WTC11 (cell line): Measurements from ENCODE around the gene GAREM2. TPM values are rescaled to one million over a fixed set of nuclear protein-coding genes. Genes with fewer than 3 reads are reported as not detected.

ENCODE experiments used
- ATAC-seq: fragments of 200-7000 bp; cut with Tn5 transposase; 2 replicates; pipeline ENCODE4 v1.10.0; 2021; ENCODE audit warnings: mild to moderate bottlenecking, moderate library complexity
- Bru-seq: library from RNA; stranded (reverse); fragments of 400-500 nt; gene quantifications from one replicate; lab custom pipeline; 2021; lab: Mats Ljungman, UMichigan
- CTCF ChIA-PET: fragments of 300-600 bp; sonication (Branson Sonifier 250); formaldehyde crosslinking; loops from one replicate; lab custom pipeline; 2021; ENCODE audit warnings: antibody characterized with exemption; lab: Charles Lee
- POLR2A ChIA-PET: fragments of 350-600 bp; sonication (Branson Sonifier 250); formaldehyde crosslinking; loops from one replicate; lab custom pipeline; 2021; ENCODE audit warnings: antibody characterized with exemption; lab: Charles Lee
- DNase-seq: peaks from one replicate; pipeline ENCODE4 v3.0.0; 2021; ENCODE audit warnings: low spot score
- H3K27ac Mint-ChIP-seq: 2 replicates; pipeline ENCODE4 v1.8.0; 2021; ENCODE audit warnings: mixed read lengths
- H3K27me3 Mint-ChIP-seq: 2 replicates; pipeline ENCODE4 v1.8.0; 2021; ENCODE audit warnings: low read depth, mild to moderate bottlenecking, moderate library complexity, mixed read lengths
- H3K36me3 Mint-ChIP-seq: 2 replicates; pipeline ENCODE4 v1.8.0; 2021; ENCODE audit warnings: mixed read lengths
- H3K4me1 Mint-ChIP-seq: 2 replicates; pipeline ENCODE4 v1.8.0; 2022; ENCODE audit warnings: mixed read lengths
- H3K4me3 Mint-ChIP-seq: 2 replicates; pipeline ENCODE4 v1.8.0; 2021; ENCODE audit warnings: mild to moderate bottlenecking, moderate library complexity, mixed read lengths
- H3K9me3 Mint-ChIP-seq: 2 replicates; pipeline ENCODE4 v1.8.0; 2021; ENCODE audit warnings: mixed read lengths
- EMX1 ChIP-seq: fragments of 250-450 bp; sonication (Bioruptor Pico); IDR thresholded peaks from 2 replicates; pipeline ENCODE4 v1.8.0; 2021; ENCODE audit warnings: mild to moderate bottlenecking
- ETV6 ChIP-seq: sonication (generic); formaldehyde crosslinking; IDR thresholded peaks from 2 replicates; pipeline ENCODE4 v1.8.1; 2022; ENCODE audit warnings: mild to moderate bottlenecking, missing genetic modification reagents
- FOXJ3 ChIP-seq: sonication (generic); formaldehyde crosslinking; IDR thresholded peaks from 2 replicates; pipeline ENCODE4 v1.9.0; 2021; ENCODE audit warnings: missing genetic modification reagents, mild to moderate bottlenecking, borderline replicate concordance
- IRF2 ChIP-seq: sonication (generic); formaldehyde crosslinking; IDR thresholded peaks from 2 replicates; pipeline ENCODE4 v1.8.0; 2022; ENCODE audit warnings: low read depth, missing genetic modification reagents, borderline replicate concordance
- KAT7 ChIP-seq: sonication (generic); formaldehyde crosslinking; IDR thresholded peaks from 2 replicates; pipeline ENCODE4 v1.8.1; 2023; ENCODE audit warnings: missing genetic modification reagents, mild to moderate bottlenecking, borderline replicate concordance
- NR2C2 ChIP-seq: sonication (generic); formaldehyde crosslinking; IDR thresholded peaks from 2 replicates; pipeline ENCODE4 v1.8.0; 2022; ENCODE audit warnings: mild to moderate bottlenecking, missing genetic modification reagents
- PRRX2 ChIP-seq: fragments of 250-450 bp; sonication (Bioruptor Pico); IDR thresholded peaks from 2 replicates; pipeline ENCODE4 v1.8.0; 2021; ENCODE audit warnings: mild to moderate bottlenecking
- RELA ChIP-seq: sonication (generic); formaldehyde crosslinking; IDR thresholded peaks from 2 replicates; pipeline ENCODE4 v1.8.1; 2022; ENCODE audit warnings: missing genetic modification reagents, mild to moderate bottlenecking, borderline replicate concordance
- SMAD3 ChIP-seq: sonication (generic); formaldehyde crosslinking; IDR thresholded peaks from 2 replicates; pipeline ENCODE4 v1.8.0; 2022; ENCODE audit warnings: missing genetic modification reagents, mild to moderate bottlenecking, borderline replicate concordance
- SP1 ChIP-seq: sonication (generic); formaldehyde crosslinking; conservative IDR thresholded peaks from 2 replicates; pipeline ENCODE4 v1.8.1; 2022; ENCODE audit warnings: missing genetic modification reagents
- TEAD4 ChIP-seq: sonication (generic); formaldehyde crosslinking; IDR thresholded peaks from 2 replicates; pipeline ENCODE4 v1.8.0; 2022; ENCODE audit warnings: mild to moderate bottlenecking, missing genetic modification reagents
- ZNF138 ChIP-seq: sonication (generic); formaldehyde crosslinking; conservative IDR thresholded peaks from 2 replicates; pipeline ENCODE4 v1.8.1; 2022; ENCODE audit warnings: mild to moderate bottlenecking, moderate library complexity, missing genetic modification reagents
- ZNF317 ChIP-seq: sonication (generic); formaldehyde crosslinking; IDR thresholded peaks from 2 replicates; pipeline ENCODE4 v1.8.1; 2023; ENCODE audit warnings: low read depth, mild to moderate bottlenecking, moderate library complexity, missing genetic modification reagents, borderline replicate concordance
- ZNF396 ChIP-seq: fragments of 250-450 bp; sonication (Bioruptor Pico); IDR thresholded peaks from 2 replicates; pipeline ENCODE4 v1.8.0; 2021; ENCODE audit warnings: mild to moderate bottlenecking, moderate library complexity, borderline replicate concordance
- long read RNA-seq, 3 experiments: library from RNA in 1 of 3; library from capped mRNA in 1 of 3; library from polyadenylated mRNA in 1 of 3; unstranded in 2 of 3; stranded (forward) in 1 of 3; transcript quantifications; one replicate each; pipeline ENCODE4 v2.0.0, GENCODE V29; 2021
- total RNA-seq: library from RNA; stranded (reverse); gene quantifications from 3 replicates; pipeline ENCODE4 v1.2.3, GENCODE V29; 2021
- TF ChIP-seq, protein P1 (sequence below): sonication (generic); formaldehyde crosslinking; conservative IDR thresholded peaks from 2 replicates; pipeline ENCODE4 v1.8.1; 2022; ENCODE audit warnings: mild to moderate bottlenecking, missing genetic modification reagents
- TF ChIP-seq, protein P2 (sequence below): sonication (generic); formaldehyde crosslinking; IDR thresholded peaks from 2 replicates; pipeline ENCODE4 v1.8.1; 2023; ENCODE audit warnings: mild to moderate bottlenecking, missing genetic modification reagents, moderate library complexity
- TF ChIP-seq, protein P3 (sequence below): fragments of 250-450 bp; sonication (Bioruptor Pico); IDR thresholded peaks from 2 replicates; pipeline ENCODE4 v1.9.0; 2021; ENCODE audit warnings: mild to moderate bottlenecking, borderline replicate concordance
- TF ChIP-seq, protein P4 (sequence below): sonication (generic); formaldehyde crosslinking; IDR thresholded peaks from 2 replicates; pipeline ENCODE4 v1.8.1; 2023; ENCODE audit warnings: mild to moderate bottlenecking, missing genetic modification reagents, moderate library complexity
- TF ChIP-seq, protein P5 (sequence below): sonication (generic); formaldehyde crosslinking; IDR thresholded peaks from 2 replicates; pipeline ENCODE4 v1.8.0; 2022; ENCODE audit warnings: mild to moderate bottlenecking, missing genetic modification reagents
- TF ChIP-seq, protein P6 (sequence below): fragments of 200-600 bp; IDR thresholded peaks from 2 replicates; pipeline ENCODE4 v1.8.0; 2022; ENCODE audit warnings: antibody characterized with exemption
- TF ChIP-seq, protein P7 (sequence below): sonication (generic); formaldehyde crosslinking; IDR thresholded peaks from 2 replicates; pipeline ENCODE4 v1.8.0; 2023; ENCODE audit warnings: missing genetic modification reagents, mild to moderate bottlenecking, borderline replicate concordance

Gene GAREM2
- total RNA-seq (17.4 to 18.9 TPM (median 17.6 TPM) in 3 replicates), Bru-seq, nascent RNA (percentile 64 among the genes with signal in this experiment)
- long read RNA-seq, experiment 1, full-length matches to known transcripts = 37 of 131 reads
- long read RNA-seq, experiment 1, partial matches to known transcripts = 54 of 131 reads
- long read RNA-seq, experiment 1, other reads (novel, unspliced or antisense) = 40 of 131 reads
- long read RNA-seq, experiment 2, full-length matches to known transcripts = 9 of 48 reads
- long read RNA-seq, experiment 2, partial matches to known transcripts = 15 of 48 reads
- long read RNA-seq, experiment 2, other reads (novel, unspliced or antisense) = 24 of 48 reads
- long read RNA-seq, experiment 3, partial matches to known transcripts = 0 of 3 reads
- long read RNA-seq, experiment 3, other reads (novel, unspliced or antisense) = 3 of 3 reads

DNA sequence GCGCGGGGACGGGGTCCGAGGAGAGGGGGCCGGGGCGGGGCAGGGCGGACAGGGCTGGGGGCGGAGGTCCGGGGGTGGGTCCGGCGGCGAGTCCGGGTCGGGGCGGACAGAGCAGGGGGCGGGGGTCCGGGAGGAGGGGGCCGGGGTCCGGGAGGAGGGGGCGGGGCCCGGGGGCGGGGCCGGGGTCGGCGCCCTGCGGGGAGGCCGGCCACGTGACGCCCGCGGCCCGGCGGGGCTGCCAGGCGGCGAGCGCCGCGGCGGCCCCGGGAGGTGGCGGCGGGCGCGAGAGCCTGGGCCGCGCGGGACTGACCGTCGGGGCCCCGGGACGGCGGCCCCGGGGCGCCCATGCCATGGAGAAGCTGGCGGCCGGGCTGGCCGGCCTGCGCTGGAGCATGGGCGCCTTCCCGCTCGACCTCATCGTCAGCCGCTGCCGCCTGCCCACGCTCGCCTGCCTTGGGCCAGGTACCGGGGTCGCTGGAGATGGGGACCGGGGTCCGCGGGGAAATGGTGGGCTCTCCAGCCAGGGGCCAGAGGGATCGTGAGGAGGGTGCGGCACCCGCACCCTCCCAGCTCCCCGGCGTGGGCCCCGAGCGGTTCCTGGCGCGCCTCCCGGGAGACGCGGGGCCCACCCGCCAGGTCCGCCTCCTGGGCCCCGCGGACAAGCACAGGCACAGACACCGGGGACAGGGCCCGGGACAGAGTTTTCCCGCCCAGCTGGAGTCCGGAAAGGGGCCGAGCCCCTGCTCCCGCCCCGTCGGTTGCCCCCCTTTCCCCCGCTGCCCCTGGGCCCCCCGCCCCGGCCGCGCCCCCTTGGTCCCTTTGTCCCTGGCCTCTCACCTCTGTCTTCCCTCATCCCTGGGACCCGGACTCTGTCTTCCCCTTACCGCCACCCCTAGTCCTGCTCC, at the start of gene GAREM2:
Gene GAREM2, plus strand, starts transcription at position 218 of the 905 bp plus-strand sequence. Its CDS starts 133 bp downstream, at position 351.
- ChIA-PET CTCF (interaction anchor here (0.9 to 3.3 kb wide), 7 partner anchors 10 to 148 kb away, joined by 3 to 53 read pairs (median 4); partner anchors contain the start of genes HADHA and HADHB), POLR2A (interaction anchor here (1.0 kb wide), 1 partner anchor 12 kb away, joined by 3 read pairs; no protein-coding TSS in a partner anchor)
- H3K27me3 Mint-ChIP-seq = peaks cover 11% of the 10 kb centered on the region
- H3K4me3 Mint-ChIP-seq = peak within 1 kb of the TSS; percentile 73
- H3K27ac Mint-ChIP-seq = no peak within 1 kb of the TSS
- peak; percentile 11 for ATAC-seq
- H3K4me1 Mint-ChIP-seq = peaks cover 9% of the 10 kb centered on the region
- DNase-seq = peak; percentile 54
- no peaks in the 10 kb centered on the region for H3K36me3 Mint-ChIP-seq
- H3K9me3 Mint-ChIP-seq = no peaks in the 10 kb centered on the region
- TF ChIP-seq, protein P1, sequence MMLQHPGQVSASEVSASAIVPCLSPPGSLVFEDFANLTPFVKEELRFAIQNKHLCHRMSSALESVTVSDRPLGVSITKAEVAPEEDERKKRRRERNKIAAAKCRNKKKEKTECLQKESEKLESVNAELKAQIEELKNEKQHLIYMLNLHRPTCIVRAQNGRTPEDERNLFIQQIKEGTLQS (CRISPR knock-in tag) = no peak
- TF ChIP-seq KAT7 (no peak), ZNF317 (no peak), IRF2 (CRISPR knock-in tag) (no peak), ZNF396 (no peak), NR2C2 (no peak), ZNF138 (CRISPR knock-in tag) (no peak), SMAD3 (no peak), FOXJ3 (CRISPR knock-in tag) (no peak), ETV6 (no peak), EMX1 (CRISPR knock-in tag) (no peak), PRRX2 (CRISPR knock-in tag) (no peak), SP1 (CRISPR knock-in tag) (no peak), TEAD4 (no peak), RELA (no peak)
- TF ChIP-seq, protein P2, sequence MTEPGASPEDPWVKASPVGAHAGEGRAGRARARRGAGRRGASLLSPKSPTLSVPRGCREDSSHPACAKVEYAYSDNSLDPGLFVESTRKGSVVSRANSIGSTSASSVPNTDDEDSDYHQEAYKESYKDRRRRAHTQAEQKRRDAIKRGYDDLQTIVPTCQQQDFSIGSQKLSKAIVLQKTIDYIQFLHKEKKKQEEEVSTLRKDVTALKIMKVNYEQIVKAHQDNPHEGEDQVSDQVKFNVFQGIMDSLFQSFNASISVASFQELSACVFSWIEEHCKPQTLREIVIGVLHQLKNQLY (CRISPR knock-in tag) = no peak
- TF ChIP-seq, protein P3, sequence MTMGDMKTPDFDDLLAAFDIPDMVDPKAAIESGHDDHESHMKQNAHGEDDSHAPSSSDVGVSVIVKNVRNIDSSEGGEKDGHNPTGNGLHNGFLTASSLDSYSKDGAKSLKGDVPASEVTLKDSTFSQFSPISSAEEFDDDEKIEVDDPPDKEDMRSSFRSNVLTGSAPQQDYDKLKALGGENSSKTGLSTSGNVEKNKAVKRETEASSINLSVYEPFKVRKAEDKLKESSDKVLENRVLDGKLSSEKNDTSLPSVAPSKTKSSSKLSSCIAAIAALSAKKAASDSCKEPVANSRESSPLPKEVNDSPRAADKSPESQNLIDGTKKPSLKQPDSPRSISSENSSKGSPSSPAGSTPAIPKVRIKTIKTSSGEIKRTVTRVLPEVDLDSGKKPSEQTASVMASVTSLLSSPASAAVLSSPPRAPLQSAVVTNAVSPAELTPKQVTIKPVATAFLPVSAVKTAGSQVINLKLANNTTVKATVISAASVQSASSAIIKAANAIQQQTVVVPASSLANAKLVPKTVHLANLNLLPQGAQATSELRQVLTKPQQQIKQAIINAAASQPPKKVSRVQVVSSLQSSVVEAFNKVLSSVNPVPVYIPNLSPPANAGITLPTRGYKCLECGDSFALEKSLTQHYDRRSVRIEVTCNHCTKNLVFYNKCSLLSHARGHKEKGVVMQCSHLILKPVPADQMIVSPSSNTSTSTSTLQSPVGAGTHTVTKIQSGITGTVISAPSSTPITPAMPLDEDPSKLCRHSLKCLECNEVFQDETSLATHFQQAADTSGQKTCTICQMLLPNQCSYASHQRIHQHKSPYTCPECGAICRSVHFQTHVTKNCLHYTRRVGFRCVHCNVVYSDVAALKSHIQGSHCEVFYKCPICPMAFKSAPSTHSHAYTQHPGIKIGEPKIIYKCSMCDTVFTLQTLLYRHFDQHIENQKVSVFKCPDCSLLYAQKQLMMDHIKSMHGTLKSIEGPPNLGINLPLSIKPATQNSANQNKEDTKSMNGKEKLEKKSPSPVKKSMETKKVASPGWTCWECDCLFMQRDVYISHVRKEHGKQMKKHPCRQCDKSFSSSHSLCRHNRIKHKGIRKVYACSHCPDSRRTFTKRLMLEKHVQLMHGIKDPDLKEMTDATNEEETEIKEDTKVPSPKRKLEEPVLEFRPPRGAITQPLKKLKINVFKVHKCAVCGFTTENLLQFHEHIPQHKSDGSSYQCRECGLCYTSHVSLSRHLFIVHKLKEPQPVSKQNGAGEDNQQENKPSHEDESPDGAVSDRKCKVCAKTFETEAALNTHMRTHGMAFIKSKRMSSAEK (CRISPR knock-in tag) = no peak
- TF ChIP-seq, protein P4, sequence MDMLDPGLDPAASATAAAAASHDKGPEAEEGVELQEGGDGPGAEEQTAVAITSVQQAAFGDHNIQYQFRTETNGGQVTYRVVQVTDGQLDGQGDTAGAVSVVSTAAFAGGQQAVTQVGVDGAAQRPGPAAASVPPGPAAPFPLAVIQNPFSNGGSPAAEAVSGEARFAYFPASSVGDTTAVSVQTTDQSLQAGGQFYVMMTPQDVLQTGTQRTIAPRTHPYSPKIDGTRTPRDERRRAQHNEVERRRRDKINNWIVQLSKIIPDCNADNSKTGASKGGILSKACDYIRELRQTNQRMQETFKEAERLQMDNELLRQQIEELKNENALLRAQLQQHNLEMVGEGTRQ (CRISPR knock-in tag) = peak; percentile 71; the same call in 1 of the 2 replicates
- TF ChIP-seq, protein P5, sequence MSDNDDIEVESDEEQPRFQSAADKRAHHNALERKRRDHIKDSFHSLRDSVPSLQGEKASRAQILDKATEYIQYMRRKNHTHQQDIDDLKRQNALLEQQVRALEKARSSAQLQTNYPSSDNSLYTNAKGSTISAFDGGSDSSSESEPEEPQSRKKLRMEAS (CRISPR knock-in tag) = 0 out of 2 replicates have a peak, but pooled peaks have one; percentile 14
- TF ChIP-seq, protein P6, sequence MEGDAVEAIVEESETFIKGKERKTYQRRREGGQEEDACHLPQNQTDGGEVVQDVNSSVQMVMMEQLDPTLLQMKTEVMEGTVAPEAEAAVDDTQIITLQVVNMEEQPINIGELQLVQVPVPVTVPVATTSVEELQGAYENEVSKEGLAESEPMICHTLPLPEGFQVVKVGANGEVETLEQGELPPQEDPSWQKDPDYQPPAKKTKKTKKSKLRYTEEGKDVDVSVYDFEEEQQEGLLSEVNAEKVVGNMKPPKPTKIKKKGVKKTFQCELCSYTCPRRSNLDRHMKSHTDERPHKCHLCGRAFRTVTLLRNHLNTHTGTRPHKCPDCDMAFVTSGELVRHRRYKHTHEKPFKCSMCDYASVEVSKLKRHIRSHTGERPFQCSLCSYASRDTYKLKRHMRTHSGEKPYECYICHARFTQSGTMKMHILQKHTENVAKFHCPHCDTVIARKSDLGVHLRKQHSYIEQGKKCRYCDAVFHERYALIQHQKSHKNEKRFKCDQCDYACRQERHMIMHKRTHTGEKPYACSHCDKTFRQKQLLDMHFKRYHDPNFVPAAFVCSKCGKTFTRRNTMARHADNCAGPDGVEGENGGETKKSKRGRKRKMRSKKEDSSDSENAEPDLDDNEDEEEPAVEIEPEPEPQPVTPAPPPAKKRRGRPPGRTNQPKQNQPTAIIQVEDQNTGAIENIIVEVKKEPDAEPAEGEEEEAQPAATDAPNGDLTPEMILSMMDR = no peak
- TF ChIP-seq, protein P7, sequence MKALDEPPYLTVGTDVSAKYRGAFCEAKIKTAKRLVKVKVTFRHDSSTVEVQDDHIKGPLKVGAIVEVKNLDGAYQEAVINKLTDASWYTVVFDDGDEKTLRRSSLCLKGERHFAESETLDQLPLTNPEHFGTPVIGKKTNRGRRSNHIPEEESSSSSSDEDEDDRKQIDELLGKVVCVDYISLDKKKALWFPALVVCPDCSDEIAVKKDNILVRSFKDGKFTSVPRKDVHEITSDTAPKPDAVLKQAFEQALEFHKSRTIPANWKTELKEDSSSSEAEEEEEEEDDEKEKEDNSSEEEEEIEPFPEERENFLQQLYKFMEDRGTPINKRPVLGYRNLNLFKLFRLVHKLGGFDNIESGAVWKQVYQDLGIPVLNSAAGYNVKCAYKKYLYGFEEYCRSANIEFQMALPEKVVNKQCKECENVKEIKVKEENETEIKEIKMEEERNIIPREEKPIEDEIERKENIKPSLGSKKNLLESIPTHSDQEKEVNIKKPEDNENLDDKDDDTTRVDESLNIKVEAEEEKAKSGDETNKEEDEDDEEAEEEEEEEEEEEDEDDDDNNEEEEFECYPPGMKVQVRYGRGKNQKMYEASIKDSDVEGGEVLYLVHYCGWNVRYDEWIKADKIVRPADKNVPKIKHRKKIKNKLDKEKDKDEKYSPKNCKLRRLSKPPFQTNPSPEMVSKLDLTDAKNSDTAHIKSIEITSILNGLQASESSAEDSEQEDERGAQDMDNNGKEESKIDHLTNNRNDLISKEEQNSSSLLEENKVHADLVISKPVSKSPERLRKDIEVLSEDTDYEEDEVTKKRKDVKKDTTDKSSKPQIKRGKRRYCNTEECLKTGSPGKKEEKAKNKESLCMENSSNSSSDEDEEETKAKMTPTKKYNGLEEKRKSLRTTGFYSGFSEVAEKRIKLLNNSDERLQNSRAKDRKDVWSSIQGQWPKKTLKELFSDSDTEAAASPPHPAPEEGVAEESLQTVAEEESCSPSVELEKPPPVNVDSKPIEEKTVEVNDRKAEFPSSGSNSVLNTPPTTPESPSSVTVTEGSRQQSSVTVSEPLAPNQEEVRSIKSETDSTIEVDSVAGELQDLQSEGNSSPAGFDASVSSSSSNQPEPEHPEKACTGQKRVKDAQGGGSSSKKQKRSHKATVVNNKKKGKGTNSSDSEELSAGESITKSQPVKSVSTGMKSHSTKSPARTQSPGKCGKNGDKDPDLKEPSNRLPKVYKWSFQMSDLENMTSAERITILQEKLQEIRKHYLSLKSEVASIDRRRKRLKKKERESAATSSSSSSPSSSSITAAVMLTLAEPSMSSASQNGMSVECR = 0 out of 2 replicates have a peak, but pooled peaks have one; percentile 24
